HFFc6 (cell line): ENCODE results near the gene UNC13D. TPM values are rescaled to one million over a fixed set of nuclear protein-coding genes. Genes with fewer than 3 reads are reported as not detected.

Experiments
- DNase-seq: peaks from one replicate; pipeline ENCODE4 v3.0.0-alpha.2; 2018
- H3K27ac Mint-ChIP-seq: 2 replicates; pipeline ENCODE4 v1.8.0; 2020; ENCODE audit warnings: mild to moderate bottlenecking, mixed read lengths
- H3K27me3 Mint-ChIP-seq: 2 replicates; pipeline ENCODE4 v1.8.0; 2021; ENCODE audit warnings: mild to moderate bottlenecking, moderate library complexity, mixed read lengths; ENCODE audit not compliant: insufficient read depth
- H3K36me3 Mint-ChIP-seq: 2 replicates; pipeline ENCODE4 v1.8.0; 2021; ENCODE audit warnings: low read depth, mixed read lengths
- H3K4me1 Mint-ChIP-seq: 2 replicates; pipeline ENCODE4 v1.8.0; 2020; ENCODE audit warnings: low read depth, mixed read lengths
- H3K4me3 Mint-ChIP-seq: 2 replicates; pipeline ENCODE4 v1.8.0; 2020; ENCODE audit warnings: mild to moderate bottlenecking, moderate library complexity, mixed read lengths
- H3K9me3 Mint-ChIP-seq: 2 replicates; pipeline ENCODE4 v1.8.0; 2020; ENCODE audit warnings: mild to moderate bottlenecking, mixed read lengths
- CTCF ChIP-seq: fragments of 200-600 bp; sonication (generic); IDR thresholded peaks from 2 replicates; pipeline ENCODE4 v1.5.0; 2021; ENCODE audit warnings: antibody characterized with exemption, mild to moderate bottlenecking
- total RNA-seq, 6 experiments: library from RNA; stranded (reverse); fragmentation: NEBNext Ultra II Directional; extraction: Animal tissue kit (Norgen Biotek cat#: 25700); gene quantifications; 2 replicates in 1 of 6; 3 replicates in 5 of 6; pipeline ENCODE4 v1.2.3, GENCODE V29; 2021

Gene UNC13D
- total RNA-seq, 6 experiments from 2014 or later: 0.17 to 0.78 (median 0.24) TPM

DNA sequence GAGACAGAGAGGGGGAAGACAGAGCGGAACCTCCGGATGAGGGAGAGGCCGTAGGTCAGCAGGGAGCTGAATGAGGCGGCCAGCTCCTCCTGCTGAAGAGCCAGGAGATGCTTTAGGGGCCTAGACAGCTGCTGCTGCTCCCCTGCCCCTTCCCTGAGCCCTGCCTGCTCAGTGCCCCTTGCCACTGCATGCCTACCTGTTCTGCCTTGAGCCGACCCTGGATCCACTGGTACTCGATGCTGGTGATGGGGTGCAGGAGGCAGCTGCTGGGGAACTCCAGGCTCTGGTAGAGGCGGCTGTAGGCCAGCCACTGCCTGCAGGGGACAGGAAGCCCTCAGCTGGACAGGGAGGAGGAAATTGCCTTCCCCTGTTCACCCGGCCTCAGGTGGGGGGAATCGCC lies 7.6 kb downstream of the UNC13D start:
- peaks cover 2% of the 10 kb centered on the region for H3K27me3 Mint-ChIP-seq
- no peak for TF ChIP-seq CTCF
- no peaks in the 10 kb centered on the region for H3K9me3 Mint-ChIP-seq
- H3K4me1 Mint-ChIP-seq: peaks cover 8% of the 10 kb centered on the region
- H3K4me3 Mint-ChIP-seq: no peak overlapping the region
- H3K36me3 Mint-ChIP-seq: no peaks in the 10 kb centered on the region
- H3K27ac Mint-ChIP-seq: no peak overlapping the region
- DNase-seq: no peak

DNA sequence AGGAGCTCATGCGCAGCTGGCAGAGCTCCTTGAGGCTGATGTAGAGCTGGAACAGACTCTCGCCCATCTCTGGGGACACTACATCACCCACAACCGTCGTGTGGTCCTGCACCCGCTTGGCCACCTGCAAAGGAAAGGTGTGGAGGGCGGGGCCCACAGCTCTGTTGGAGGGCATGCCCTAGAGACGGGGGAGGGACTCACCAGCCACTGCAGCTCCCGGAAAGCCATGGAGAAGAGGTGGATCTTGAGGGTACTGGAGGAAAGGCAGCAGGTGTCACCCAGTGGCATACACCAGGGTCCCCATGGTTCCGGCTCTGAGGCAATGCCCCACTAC lies 8.6 kb downstream of the UNC13D start:
- H3K36me3 Mint-ChIP-seq: no peaks in the 10 kb centered on the region
- DNase-seq: no peak
- H3K27me3 Mint-ChIP-seq: peaks cover 2% of the 10 kb centered on the region
- no peak overlapping the region for H3K27ac Mint-ChIP-seq
- TF ChIP-seq CTCF: no peak
- peaks cover 8% of the 10 kb centered on the region for H3K4me1 Mint-ChIP-seq
- H3K4me3 Mint-ChIP-seq: no peak overlapping the region
- no peaks in the 10 kb centered on the region for H3K9me3 Mint-ChIP-seq

GRCh38 chr17:75834928-75835653 lies 9.1 kb downstream of the UNC13D start:
- no peaks in the 10 kb centered on the region for H3K36me3 Mint-ChIP-seq
- H3K4me1 Mint-ChIP-seq: peaks cover 8% of the 10 kb centered on the region
- no peak for DNase-seq
- no peaks in the 10 kb centered on the region for H3K9me3 Mint-ChIP-seq
- H3K27me3 Mint-ChIP-seq: peaks cover 2% of the 10 kb centered on the region
- TF ChIP-seq CTCF: no peak
- H3K27ac Mint-ChIP-seq: no peak overlapping the region
- H3K4me3 Mint-ChIP-seq: no peak overlapping the region

GRCh38 chr17:75834279-75834920 lies 9.8 kb downstream of the UNC13D start:
- Mint-ChIP-seq H3K4me1 (peaks cover 8% of the 10 kb centered on the region), H3K9me3 (no peaks in the 10 kb centered on the region), H3K27me3 (peaks cover 2% of the 10 kb centered on the region), H3K27ac (no peak overlapping the region), H3K4me3 (no peak overlapping the region), H3K36me3 (no peaks in the 10 kb centered on the region)
- TF ChIP-seq CTCF: no peak
- DNase-seq: no peak

GRCh38 chr17:75832652-75833400 lies 11.4 kb downstream of the UNC13D start:
- Mint-ChIP-seq H3K4me3 (no peak overlapping the region), H3K27ac (peak overlapping the region; percentile 56; the same call in 1 of the 2 replicates), H3K9me3 (no peaks in the 10 kb centered on the region), H3K4me1 (peaks cover 8% of the 10 kb centered on the region), H3K27me3 (no peaks in the 10 kb centered on the region; the same call in 1 of the 2 replicates), H3K36me3 (no peaks in the 10 kb centered on the region)
- no peak for TF ChIP-seq CTCF
- no peak for DNase-seq
